ENCODE results near the gene DNMT3A.

The DNMT3A gene

GRCh38 chr2:25198576-25198975 is 143.1 kb downstream of the DNMT3A start:
- H3K4me3 ChIP-seq (ENCODE audit: low read depth in 1 of 2, low read length in 2 of 2), result no peak overlapping the region
- no peaks in the 10 kb centered on the region for H3K36me3 ChIP-seq (ENCODE audit: control insufficient read depth in 1 of 2, insufficient read depth in 2 of 2, low read length in 2 of 2)
- H3K9me3 ChIP-seq (ENCODE audit: control insufficient read depth in 1 of 2, low read length in 2 of 2), result no peaks in the 10 kb centered on the region
- no peak overlapping the region for H3K9ac ChIP-seq (ENCODE audit: low read depth in 1 of 2, low read length in 2 of 2)
- H3K4me1 ChIP-seq (ENCODE audit: control insufficient read depth in 1 of 2, insufficient read depth in 2 of 2, low read length in 2 of 2), result no peaks in the 10 kb centered on the region
- no peaks in the 10 kb centered on the region for H3K27me3 ChIP-seq (ENCODE audit: control insufficient read depth in 1 of 2, insufficient read depth in 2 of 2, low read length in 2 of 2)
- H3K27ac ChIP-seq (ENCODE audit: low read depth, low read length), result no peak overlapping the region

GRCh38 chr2:25198209-25198525 is 143.6 kb downstream of the DNMT3A start:
- no peak overlapping the region for H3K4me3 ChIP-seq (ENCODE audit: low read depth in 1 of 2, low read length in 2 of 2)
- no peaks in the 10 kb centered on the region for H3K36me3 ChIP-seq (ENCODE audit: control insufficient read depth in 1 of 2, insufficient read depth in 2 of 2, low read length in 2 of 2)
- H3K27ac ChIP-seq (ENCODE audit: low read depth, low read length), result no peak overlapping the region
- H3K4me1 ChIP-seq (ENCODE audit: control insufficient read depth in 1 of 2, insufficient read depth in 2 of 2, low read length in 2 of 2), result no peaks in the 10 kb centered on the region
- H3K9ac ChIP-seq (ENCODE audit: low read depth in 1 of 2, low read length in 2 of 2), result no peak overlapping the region
- no peaks in the 10 kb centered on the region for H3K9me3 ChIP-seq (ENCODE audit: control insufficient read depth in 1 of 2, low read length in 2 of 2)
- no peaks in the 10 kb centered on the region for H3K27me3 ChIP-seq (ENCODE audit: control insufficient read depth in 1 of 2, insufficient read depth in 2 of 2, low read length in 2 of 2)

- H3K9ac ChIP-seq (ENCODE audit: low read depth in 1 of 2, low read length in 2 of 2), result no peak overlapping the region
- H3K36me3 ChIP-seq (ENCODE audit: control insufficient read depth in 1 of 2, insufficient read depth in 2 of 2, low read length in 2 of 2), result no peaks in the 10 kb centered on the region
- H3K4me3 ChIP-seq (ENCODE audit: low read depth in 1 of 2, low read length in 2 of 2), result no peak overlapping the region
- H3K9me3 ChIP-seq (ENCODE audit: control insufficient read depth in 1 of 2, low read length in 2 of 2), result no peaks in the 10 kb centered on the region
- no peaks in the 10 kb centered on the region for H3K27me3 ChIP-seq (ENCODE audit: control insufficient read depth in 1 of 2, insufficient read depth in 2 of 2, low read length in 2 of 2)
- H3K27ac ChIP-seq (ENCODE audit: low read depth, low read length), result no peak overlapping the region
- no peaks in the 10 kb centered on the region for H3K4me1 ChIP-seq (ENCODE audit: control insufficient read depth in 1 of 2, insufficient read depth in 2 of 2, low read length in 2 of 2)
Measured at GRCh38 chr2:25197336-25198208, 144.2 kb downstream of the DNMT3A start.

GRCh38 chr2:25194576-25195122 is 147.1 kb downstream of the DNMT3A start:
- no peak overlapping the region for H3K4me3 ChIP-seq (ENCODE audit: low read depth in 1 of 2, low read length in 2 of 2)
- no peaks in the 10 kb centered on the region for H3K36me3 ChIP-seq (ENCODE audit: control insufficient read depth in 1 of 2, insufficient read depth in 2 of 2, low read length in 2 of 2)
- no peak overlapping the region for H3K9ac ChIP-seq (ENCODE audit: low read depth in 1 of 2, low read length in 2 of 2)
- no peak overlapping the region for H3K27ac ChIP-seq (ENCODE audit: low read depth, low read length)
- H3K27me3 ChIP-seq (ENCODE audit: control insufficient read depth in 1 of 2, insufficient read depth in 2 of 2, low read length in 2 of 2), result no peaks in the 10 kb centered on the region
- no peaks in the 10 kb centered on the region for H3K4me1 ChIP-seq (ENCODE audit: control insufficient read depth in 1 of 2, insufficient read depth in 2 of 2, low read length in 2 of 2)
- no peaks in the 10 kb centered on the region for H3K9me3 ChIP-seq (ENCODE audit: control insufficient read depth in 1 of 2, low read length in 2 of 2)

- peaks cover 6% of the 10 kb centered on the region in 2 donors for H3K4me1 ChIP-seq (ENCODE audit: control insufficient read depth in 1 of 2, insufficient read depth in 2 of 2, low read length in 2 of 2)
- H3K27ac ChIP-seq (ENCODE audit: low read depth, low read length), result no peak overlapping the region
- H3K36me3 ChIP-seq (ENCODE audit: control insufficient read depth in 1 of 2, insufficient read depth in 2 of 2, low read length in 2 of 2), result no peaks in the 10 kb centered on the region
- no peaks in the 10 kb centered on the region for H3K9me3 ChIP-seq (ENCODE audit: control insufficient read depth in 1 of 2, low read length in 2 of 2)
- H3K9ac ChIP-seq (ENCODE audit: low read depth in 1 of 2, low read length in 2 of 2), result no peak overlapping the region
- H3K4me3 ChIP-seq (ENCODE audit: low read depth in 1 of 2, low read length in 2 of 2), result no peak overlapping the region
- H3K27me3 ChIP-seq (ENCODE audit: control insufficient read depth in 1 of 2, insufficient read depth in 2 of 2, low read length in 2 of 2), result peaks cover 0 to 2% of the 10 kb centered on the region in 2 donors
Measured at GRCh38 chr2:25190536-25190935, 151.2 kb downstream of the DNMT3A start.

- H3K4me1 ChIP-seq (ENCODE audit: control insufficient read depth in 1 of 2, insufficient read depth in 2 of 2, low read length in 2 of 2), result peaks cover 6% of the 10 kb centered on the region in 2 donors
- peaks cover 0 to 2% of the 10 kb centered on the region in 2 donors for H3K27me3 ChIP-seq (ENCODE audit: control insufficient read depth in 1 of 2, insufficient read depth in 2 of 2, low read length in 2 of 2)
- no peak overlapping the region for H3K9ac ChIP-seq (ENCODE audit: low read depth in 1 of 2, low read length in 2 of 2)
- no peak overlapping the region for H3K27ac ChIP-seq (ENCODE audit: low read depth, low read length)
- H3K36me3 ChIP-seq (ENCODE audit: control insufficient read depth in 1 of 2, insufficient read depth in 2 of 2, low read length in 2 of 2), result no peaks in the 10 kb centered on the region
- no peak overlapping the region for H3K4me3 ChIP-seq (ENCODE audit: low read depth in 1 of 2, low read length in 2 of 2)
- H3K9me3 ChIP-seq (ENCODE audit: control insufficient read depth in 1 of 2, low read length in 2 of 2), result no peaks in the 10 kb centered on the region
Measured at GRCh38 chr2:25188405-25188804, 153.3 kb downstream of the DNMT3A start.

- Histone ChIP-seq H3K9me3 (ENCODE audit: control insufficient read depth in 1 of 2, low read length in 2 of 2) (no peaks in the 10 kb centered on the region), H3K9ac (ENCODE audit: low read depth in 1 of 2, low read length in 2 of 2) (no peak overlapping the region), H3K4me3 (ENCODE audit: low read depth in 1 of 2, low read length in 2 of 2) (no peak overlapping the region), H3K4me1 (ENCODE audit: control insufficient read depth in 1 of 2, insufficient read depth in 2 of 2, low read length in 2 of 2) (peaks cover 6% of the 10 kb centered on the region in 2 donors), H3K27ac (ENCODE audit: low read depth, low read length) (no peak overlapping the region), H3K27me3 (ENCODE audit: control insufficient read depth in 1 of 2, insufficient read depth in 2 of 2, low read length in 2 of 2) (peaks cover 0 to 2% of the 10 kb centered on the region in 2 donors), H3K36me3 (ENCODE audit: control insufficient read depth in 1 of 2, insufficient read depth in 2 of 2, low read length in 2 of 2) (no peaks in the 10 kb centered on the region)
Measured at GRCh38 chr2:25187729-25188350, 153.9 kb downstream of the DNMT3A start.

- Histone ChIP-seq H3K27ac (ENCODE audit: low read depth, low read length) (no peak overlapping the region), H3K9ac (ENCODE audit: low read depth in 1 of 2, low read length in 2 of 2) (no peak overlapping the region), H3K36me3 (ENCODE audit: control insufficient read depth in 1 of 2, insufficient read depth in 2 of 2, low read length in 2 of 2) (no peaks in the 10 kb centered on the region), H3K9me3 (ENCODE audit: control insufficient read depth in 1 of 2, low read length in 2 of 2) (peaks cover 4 to 7% of the 10 kb centered on the region in 2 donors), H3K4me1 (ENCODE audit: control insufficient read depth in 1 of 2, insufficient read depth in 2 of 2, low read length in 2 of 2) (peaks cover 6% of the 10 kb centered on the region in 2 donors), H3K27me3 (ENCODE audit: control insufficient read depth in 1 of 2, insufficient read depth in 2 of 2, low read length in 2 of 2) (peaks cover 0 to 2% of the 10 kb centered on the region in 2 donors), H3K4me3 (ENCODE audit: low read depth in 1 of 2, low read length in 2 of 2) (no peak overlapping the region)
Measured at GRCh38 chr2:25184254-25184653, 157.5 kb downstream of the DNMT3A start.

- H3K27ac ChIP-seq (ENCODE audit: low read depth, low read length), result no peak overlapping the region
- no peaks in the 10 kb centered on the region for H3K36me3 ChIP-seq (ENCODE audit: control insufficient read depth in 1 of 2, insufficient read depth in 2 of 2, low read length in 2 of 2)
- no peaks in the 10 kb centered on the region for H3K4me1 ChIP-seq (ENCODE audit: control insufficient read depth in 1 of 2, insufficient read depth in 2 of 2, low read length in 2 of 2)
- H3K27me3 ChIP-seq (ENCODE audit: control insufficient read depth in 1 of 2, insufficient read depth in 2 of 2, low read length in 2 of 2), result peaks cover 6 to 10% of the 10 kb centered on the region in 2 donors
- peaks cover 4 to 7% of the 10 kb centered on the region in 2 donors for H3K9me3 ChIP-seq (ENCODE audit: control insufficient read depth in 1 of 2, low read length in 2 of 2)
- no peak overlapping the region for H3K4me3 ChIP-seq (ENCODE audit: low read depth in 1 of 2, low read length in 2 of 2)
- no peak overlapping the region for H3K9ac ChIP-seq (ENCODE audit: low read depth in 1 of 2, low read length in 2 of 2)
Measured at GRCh38 chr2:25178976-25179375, 162.7 kb downstream of the DNMT3A start.
